HepG2 (cell line): ENCODE data around the gene C1orf21. TPM values are rescaled to one million over a fixed set of nuclear protein-coding genes. Genes with fewer than 3 reads are reported as not detected.

Source experiments
- ATAC-seq: fragments of 200-7000 bp; cut with Tn5 transposase; 3 replicates; pipeline ENCODE4 v1.9.1; 2020; ENCODE audit warnings: mild to moderate bottlenecking, moderate library complexity
- BruUV-seq: library from RNA; stranded (reverse); fragments of 400-500 nt; replicated peaks from 2 replicates; lab custom pipeline; 2021; lab: Mats Ljungman, UMichigan
- CTCF ChIA-PET: fragments of 300-600 bp; formaldehyde crosslinking; extraction: SDS; loops from one replicate; lab custom pipeline; 2021; ENCODE audit warnings: low total read pairs, inconsistent platforms, low intra/inter-chr PET ratio; lab: Yijun Ruan, JAX
- POLR2A ChIA-PET: fragments of 350-600 bp; sonication (Branson Sonifier 250); formaldehyde crosslinking; loops from one replicate; lab custom pipeline; 2020; ENCODE audit warnings: antibody characterized with exemption, inconsistent platforms; lab: Yijun Ruan, JAX
- DNase-seq: peaks from one replicate; pipeline ENCODE4 v3.0.0-alpha.2; 2015; ENCODE audit warnings: low spot score
- FAIRE-seq: peaks from 3 replicates; lab custom pipeline; 2011; peaks lifted over from hg19 to GRCh38; lab: Jason Lieb, UNC
- H2AFZ ChIP-seq: one replicate; pipeline ENCODE4 v1.6.1; 2011; ENCODE audit warnings: low read length, inconsistent platforms
- H3K27ac ChIP-seq: fragments of 300-600 bp; 3 replicates; pipeline ENCODE4 v1.8.0; 2011; ENCODE audit warnings: mixed run types, mild to moderate bottlenecking, mixed read lengths, low read length, inconsistent platforms; ENCODE audit not compliant: insufficient read depth; ENCODE audit errors: extremely low read length
- H3K27me3 ChIP-seq, 2 experiments: fragments of 200-600 bp in 1 of 2; 2 replicates in 1 of 2; 3 replicates in 1 of 2; pipeline versions ENCODE4 v1.6.0 to v1.8.0; 2011; ENCODE audit warnings: low read length in 2 of 2, mild to moderate bottlenecking in 2 of 2, moderate library complexity in 2 of 2, inconsistent platforms in 1 of 2; ENCODE audit not compliant: insufficient read depth in 2 of 2, control insufficient read depth in 1 of 2
- H3K36me3 ChIP-seq, 2 experiments: fragments of 200-600 bp in 1 of 2; replicated peaks in 1 of 2; 2 replicates in 1 of 2; 3 replicates in 1 of 2; pipeline versions ENCODE4 v1.5.1 to v1.8.0; 2011; ENCODE audit warnings: low read length in 2 of 2, inconsistent platforms in 1 of 2; ENCODE audit not compliant: insufficient read depth in 2 of 2, control insufficient read depth in 1 of 2
- H3K4me1 ChIP-seq: 2 replicates; pipeline ENCODE4 v1.5.1; 2012; ENCODE audit warnings: low read length, inconsistent platforms; ENCODE audit not compliant: insufficient read depth
- H3K4me2 ChIP-seq: 2 replicates; pipeline ENCODE4 v1.6.0; 2011; ENCODE audit warnings: low read depth, low read length, inconsistent platforms
- H3K4me3 ChIP-seq, 3 experiments: fragments of 200-600 bp in 1 of 3; sonication (generic), shearing (Covaris generic) in 1 of 3; replicated peaks in 1 of 3; 2 replicates each; pipeline ENCODE4 v1.5.1; 2011 to 2016; ENCODE audit warnings: low read length in 3 of 3, inconsistent platforms in 2 of 3, low read depth in 2 of 3, mild to moderate bottlenecking in 2 of 3, control low read depth in 1 of 3, mixed read lengths in 1 of 3; ENCODE audit not compliant: insufficient read depth in 1 of 3
- H3K79me2 ChIP-seq: one replicate; pipeline ENCODE4 v1.6.1; 2011; ENCODE audit warnings: low read length, inconsistent platforms; ENCODE audit not compliant: insufficient read depth
- H3K9ac ChIP-seq: 2 replicates; pipeline ENCODE4 v1.6.0; 2011; ENCODE audit warnings: mild to moderate bottlenecking, low read depth, low read length, inconsistent platforms; ENCODE audit not compliant: insufficient read depth
- H3K9me3 ChIP-seq: 2 replicates; pipeline ENCODE4 v1.5.1; 2012; ENCODE audit warnings: mild to moderate bottlenecking, low read length
- H4K20me1 ChIP-seq: 2 replicates; pipeline ENCODE4 v1.6.0; 2011; ENCODE audit warnings: inconsistent platforms, mild to moderate bottlenecking, low read length, moderate library complexity; ENCODE audit not compliant: insufficient read depth
- ATF3 ChIP-seq: sonication (generic); formaldehyde crosslinking; IDR thresholded peaks from 2 replicates; pipeline ENCODE4 v1.4.0; 2020; ENCODE audit warnings: missing genetic modification reagents
- KLF15 ChIP-seq: sonication (generic); formaldehyde crosslinking; IDR thresholded peaks from 2 replicates; pipeline ENCODE4 v1.8.1; 2023; ENCODE audit warnings: borderline replicate concordance, mild to moderate bottlenecking, inconsistent platforms, missing genetic modification reagents, mixed read lengths
- RBFOX2 ChIP-seq: fragments of 200-400 bp; formaldehyde crosslinking; IDR thresholded peaks from 2 replicates; pipeline ENCODE4 v1.6.1; 2017; ENCODE audit warnings: low read depth, mild to moderate bottlenecking, low read length
- ZFP36L2 ChIP-seq: sonication (generic); formaldehyde crosslinking; IDR thresholded peaks from 2 replicates; pipeline ENCODE4 v1.4.0; 2020; ENCODE audit warnings: missing genetic modification reagents
- ZNF556 ChIP-seq: sonication (generic); formaldehyde crosslinking; IDR thresholded peaks from 2 replicates; pipeline ENCODE4 v1.4.0; 2020; ENCODE audit warnings: mild to moderate bottlenecking, missing genetic modification reagents, borderline replicate concordance
- ZNF687 ChIP-seq: sonication (generic); formaldehyde crosslinking; IDR thresholded peaks from 2 replicates; pipeline ENCODE4 v1.5.1; 2020; ENCODE audit warnings: mild to moderate bottlenecking, missing genetic modification reagents, moderate library complexity
- ZNF691 ChIP-seq: sonication (generic); formaldehyde crosslinking; IDR thresholded peaks from 2 replicates; pipeline ENCODE4 v1.4.0; 2020; ENCODE audit warnings: missing genetic modification reagents, low read depth, mild to moderate bottlenecking, borderline replicate concordance
- WGBS: methylation state at CpG from one replicate; pipeline ENCODE4 v1.1.6; 2017; ENCODE audit warnings: low lambda C conversion rate; 5-methylcytosine and 5-hydroxymethylcytosine counted together
- in situ Hi-C: cut with HindIII; loops from 2 replicates; pipeline ENCODE4 v1.10.0; 2017; ENCODE audit warnings: low pct_unique_long_range_greater_than_20kb; ENCODE audit not compliant: extremely low pct_ligation_motif_present
- intact Hi-C: fragments of 100-400 bp; cut with micrococcal nuclease; formaldehyde crosslinking; loops from one replicate; pipeline ENCODE4 v1.10.0; 2022; ENCODE audit not compliant: unreplicated experiment
- polyA plus RNA-seq, 8 experiments: library from polyadenylated mRNA; depleted of rRNA in 3 of 8; stranded (reverse) in 7 of 8; unstranded in 1 of 8; fragments of >200 nt; fragmentation: Illumina TruSeq in 4 of 8; extraction: Trizol in 4 of 8; gene quantifications; 2 replicates each; pipeline versions ENCODE4 v1.2.1 to v1.2.3, GENCODE V29; 2011 to 2016; ENCODE audit warnings: low read depth in 4 of 8, missing spikeins in 1 of 8, mixed read lengths in 1 of 8; ENCODE audit not compliant: insufficient read depth in 1 of 8
- total RNA-seq, 5 experiments: library from RNA; depleted of rRNA; stranded (reverse); fragments of >200 nt; fragmentation: Illumina TruSeq; extraction: Trizol; gene quantifications; 2 replicates each; pipeline ENCODE4 v1.2.3, GENCODE V29; 2016; ENCODE audit warnings: low read depth in 1 of 5

Gene C1orf21
- total and polyA plus RNA-seq, 2 of the 13 experiments (the other 11 are each of a cell fraction or from before 2014, with no cell fraction given), result not detected

- H3K27ac ChIP-seq, result no peak overlapping the region
- H3K9ac ChIP-seq, result no peak overlapping the region
- FAIRE-seq (no peak), DNase-seq (no peak), ATAC-seq (no peak)
- H3K27me3 ChIP-seq, result peaks cover 0 to 11% of the 10 kb centered on the region in 2 experiments; a peak in 2 of 5 replicates
- in situ Hi-C loops (no loop called here), intact Hi-C loops (no loop called here)
- no peaks in the 10 kb centered on the region for H4K20me1 ChIP-seq
- ChIA-PET POLR2A (no interaction called here), CTCF (no interaction called here)
- H3K4me2 ChIP-seq, result no peak overlapping the region
- H3K9me3 ChIP-seq, result no peaks in the 10 kb centered on the region
- H3K4me1 ChIP-seq, result no peaks in the 10 kb centered on the region
- H3K79me2 ChIP-seq, result no peaks in the 10 kb centered on the region
- WGBS, result 0% methylated on average over 1 of the region's 1 CpG
- no peak overlapping the region for H2AFZ ChIP-seq
- no TSS peak for BruUV-seq
- no peak overlapping the region for H3K4me3 ChIP-seq
- TF ChIP-seq ZNF691 (CRISPR knock-in tag), result no peak
- TF ChIP-seq KLF15 (CRISPR knock-in tag), result no peak
- TF ChIP-seq RBFOX2, result no peak
- TF ChIP-seq ZNF556 (CRISPR knock-in tag), result no peak
- no peak for TF ChIP-seq ZFP36L2
- no peak for TF ChIP-seq ATF3 (CRISPR knock-in tag)
- no peak for TF ChIP-seq ZNF687 (CRISPR knock-in tag)
- no peaks in the 10 kb centered on the region; a peak in 1 of 5 replicates for H3K36me3 ChIP-seq
These were observed 120.3 kb downstream of the C1orf21 start for GRCh38 chr1:184507165-184507564.
